SK-N-SH (cell line): ENCODE data around the gene FHOD3. TPM values are rescaled to one million over a fixed set of nuclear protein-coding genes. Genes with fewer than 3 reads are reported as not detected.
A peak's percentile ranks its signal among the peaks of the same experiment; 100 is the strongest.

ENCODE experiments used
- CTCF ChIA-PET: fragments of 300-600, 350-600 bp; formaldehyde crosslinking; extraction: SDS; loops from one replicate; lab custom pipeline; 2021; lab: Yijun Ruan, JAX
- POLR2A ChIA-PET: fragments of 350-600 bp; sonication (Branson Sonifier 250); formaldehyde crosslinking; extraction: SDS; loops from one replicate; lab custom pipeline; 2020; ENCODE audit warnings: antibody characterized with exemption, inconsistent platforms; lab: Yijun Ruan, JAX
- DNase-seq: peaks from one replicate; pipeline ENCODE4 v3.0.0; 2012
- H2AFZ ChIP-seq: fragments of 200-600 bp; sonication (generic); 2 replicates; pipeline ENCODE4 v1.8.1; 2016; ENCODE audit warnings: antibody characterized with exemption, mild to moderate bottlenecking, low read depth
- H3F3A ChIP-seq: fragments of 200-600 bp; sonication (generic); replicated peaks from 2 replicates; pipeline ENCODE3; 2016; ENCODE audit warnings: antibody characterized with exemption, mild to moderate bottlenecking; ENCODE audit not compliant: insufficient read depth
- H3K27ac ChIP-seq, 2 experiments: fragments of 200-500 bp in 1 of 2; fragments of 200-600 bp in 1 of 2; sonication (Bioruptor generic) in 1 of 2; sonication (generic), shearing (Covaris generic) in 1 of 2; 2 replicates each; pipeline versions ENCODE4 v1.5.1 to v1.6.1; 2014 to 2016; ENCODE audit warnings: low read depth in 2 of 2, inconsistent platforms in 1 of 2, low read length in 1 of 2, mild to moderate bottlenecking in 1 of 2, mixed read lengths in 1 of 2
- H3K27me3 ChIP-seq: fragments of 200-600 bp; sonication (generic), shearing (Covaris generic); 2 replicates; pipeline ENCODE4 v1.6.1; 2016; ENCODE audit warnings: mixed run types; ENCODE audit not compliant: insufficient read depth
- H3K36me3 ChIP-seq, 2 experiments: fragments of 200-500 bp in 1 of 2; fragments of 200-600 bp in 1 of 2; sonication (Bioruptor generic) in 1 of 2; sonication (generic) in 1 of 2; replicated peaks in 1 of 2; 2 replicates each; pipeline versions ENCODE3 to v1.5.1; 2014 to 2016; ENCODE audit warnings: low read length in 1 of 2, mild to moderate bottlenecking in 1 of 2; ENCODE audit not compliant: insufficient read depth in 2 of 2, control insufficient read depth in 1 of 2
- H3K4me1 ChIP-seq, 2 experiments: fragments of 200-500 bp in 1 of 2; fragments of 200-600 bp in 1 of 2; sonication (Bioruptor generic) in 1 of 2; sonication (generic), shearing (Covaris generic) in 1 of 2; 2 replicates each; pipeline versions ENCODE4 v1.5.1 to v1.6.1; 2014 to 2016; ENCODE audit warnings: low read depth in 1 of 2, low read length in 1 of 2, mixed run types in 1 of 2; ENCODE audit not compliant: insufficient read depth in 2 of 2, control insufficient read depth in 1 of 2
- H3K4me2 ChIP-seq: fragments of 200-600 bp; sonication (generic), shearing (Covaris generic); 2 replicates; pipeline ENCODE4 v1.6.1; 2017; ENCODE audit warnings: mixed run types
- H3K4me3 ChIP-seq, 2 experiments: fragments of 200-500 bp in 1 of 2; fragments of 200-600 bp in 1 of 2; sonication (Bioruptor generic) in 1 of 2; sonication (generic), shearing (Covaris generic) in 1 of 2; 2 replicates each; pipeline versions ENCODE4 v1.5.1 to v1.8.1; 2014 to 2016; ENCODE audit warnings: low read depth in 2 of 2, inconsistent platforms in 1 of 2, low read length in 1 of 2, mild to moderate bottlenecking in 1 of 2, mixed read lengths in 1 of 2, moderate library complexity in 1 of 2
- H3K79me2 ChIP-seq: fragments of 200-600 bp; sonication (generic); 2 replicates; pipeline ENCODE4 v1.8.1; 2017; ENCODE audit warnings: mild to moderate bottlenecking; ENCODE audit not compliant: insufficient read depth
- H3K9ac ChIP-seq: fragments of 200-600 bp; sonication (generic); 2 replicates; pipeline ENCODE4 v1.6.1; 2017; ENCODE audit warnings: mixed run types
- H3K9me2 ChIP-seq: fragments of 200-600 bp; sonication (generic); 2 replicates; pipeline ENCODE4 v1.6.1; 2017; ENCODE audit warnings: mixed run types
- H3K9me3 ChIP-seq: fragments of 200-600 bp; sonication (generic); 2 replicates; pipeline ENCODE4 v1.6.1; 2017; ENCODE audit warnings: mixed run types, mild to moderate bottlenecking, moderate library complexity
- H4K20me1 ChIP-seq: fragments of 200-600 bp; sonication (generic); 2 replicates; pipeline ENCODE4 v1.6.1; 2017; ENCODE audit warnings: mild to moderate bottlenecking, mixed run types; ENCODE audit not compliant: insufficient read depth
- CHD2 ChIP-seq: fragments of 150-350 bp; IDR thresholded peaks from 2 replicates; pipeline ENCODE4 v1.6.1; 2018; ENCODE audit warnings: low read length; ENCODE audit not compliant: partially characterized antibody
- FOSL2 ChIP-seq: IDR thresholded peaks from 2 replicates; pipeline ENCODE4 v1.4.0; 2012; ENCODE audit warnings: low read depth, mild to moderate bottlenecking, moderate library complexity, borderline replicate concordance
- FOXJ3 ChIP-seq: sonication (generic); formaldehyde crosslinking; IDR thresholded peaks from 2 replicates; pipeline ENCODE4 v1.5.1; 2020; ENCODE audit warnings: mild to moderate bottlenecking, missing genetic modification reagents
- GABPA ChIP-seq: IDR thresholded peaks from 2 replicates; pipeline ENCODE4 v1.4.0; 2012; ENCODE audit warnings: low read depth, mild to moderate bottlenecking
- GATA2 ChIP-seq: sonication (generic); formaldehyde crosslinking; IDR thresholded peaks from 2 replicates; pipeline ENCODE4 v1.5.0; 2020; ENCODE audit warnings: mild to moderate bottlenecking, missing genetic modification reagents
- JUND ChIP-seq: IDR thresholded peaks from 2 replicates; pipeline ENCODE4 v1.4.0; 2012
- MEF2A ChIP-seq: IDR thresholded peaks from 2 replicates; pipeline ENCODE4 v1.4.0; 2012; ENCODE audit warnings: low read depth, borderline replicate concordance
- MXI1 ChIP-seq: IDR thresholded peaks from 2 replicates; pipeline ENCODE4 v1.6.1; 2012; ENCODE audit warnings: mild to moderate bottlenecking, low read depth, low read length, improper control_type of control experiment
- POLR2AphosphoS5 ChIP-seq: IDR thresholded peaks from 2 replicates; pipeline ENCODE4 v1.6.1; 2012; ENCODE audit warnings: low read depth, low read length
- RAD21 ChIP-seq: IDR thresholded peaks from 2 replicates; pipeline ENCODE4 v1.6.1; 2012; ENCODE audit warnings: mild to moderate bottlenecking, low read length
- RCOR1 ChIP-seq: fragments of 150-350 bp; IDR thresholded peaks from 2 replicates; pipeline ENCODE4 v1.6.1; 2017; ENCODE audit warnings: antibody characterized with exemption, low read length
- RFX5 ChIP-seq: IDR thresholded peaks from 2 replicates; pipeline ENCODE4 v1.6.1; 2012; ENCODE audit warnings: mild to moderate bottlenecking, improper control_type of control experiment, low read length
- SIN3A ChIP-seq: IDR thresholded peaks from 2 replicates; pipeline ENCODE4 v1.6.1; 2012; ENCODE audit warnings: low read depth, mild to moderate bottlenecking, low read length, moderate library complexity, borderline replicate concordance
- SMC3 ChIP-seq: IDR thresholded peaks from 2 replicates; pipeline ENCODE4 v1.6.1; 2012; ENCODE audit warnings: low read depth, low read length, improper control_type of control experiment
- TCF12 ChIP-seq: IDR thresholded peaks from 2 replicates; pipeline ENCODE4 v1.4.0; 2012
- YY1 ChIP-seq: IDR thresholded peaks from 2 replicates; pipeline ENCODE4 v1.4.0; 2012; ENCODE audit warnings: low read depth, mild to moderate bottlenecking
- WGBS: methylation state at CpG from one replicate; pipeline ENCODE4 v1.1.6; 2017; ENCODE audit warnings: low lambda C conversion rate; 5-methylcytosine and 5-hydroxymethylcytosine counted together
- polyA plus RNA-seq, 3 experiments: library from polyadenylated mRNA; depleted of rRNA; stranded (reverse); fragments of >200 nt; gene quantifications; 2 replicates each; pipeline ENCODE4 v1.2.3, GENCODE V29; 2012
- TF ChIP-seq, protein P1 (sequence below): fragments of 150-350 bp; IDR thresholded peaks from 2 replicates; pipeline ENCODE4 v1.6.1; 2017; ENCODE audit warnings: antibody characterized with exemption, low read length, low read depth, borderline replicate concordance
- TF ChIP-seq, protein P2 (sequence below): fragments of 200-600 bp; sonication (generic); IDR thresholded peaks from 2 replicates; pipeline ENCODE4 v1.6.1; 2017; ENCODE audit warnings: antibody characterized with exemption, mild to moderate bottlenecking, moderate library complexity
- TF ChIP-seq, protein P3 (sequence below): IDR thresholded peaks from 2 replicates; pipeline ENCODE4 v1.4.0; 2012; ENCODE audit warnings: low read depth, borderline replicate concordance
- TF ChIP-seq, protein P4 (sequence below): IDR thresholded peaks from 2 replicates; pipeline ENCODE4 v1.6.1; 2012; ENCODE audit warnings: mild to moderate bottlenecking, low read depth, low read length, moderate library complexity
- TF ChIP-seq, protein P5 (sequence below): IDR thresholded peaks from 2 replicates; pipeline ENCODE4; 2012
- TF ChIP-seq, protein P6 (sequence below): IDR thresholded peaks from 2 replicates; pipeline ENCODE4 v1.4.0; 2012; ENCODE audit warnings: low read depth, borderline replicate concordance

The FHOD3 gene
- polyA plus RNA-seq, 1 of the 3 experiments (the other 2 are of a cell fraction) = 10.9 TPM

DNA sequence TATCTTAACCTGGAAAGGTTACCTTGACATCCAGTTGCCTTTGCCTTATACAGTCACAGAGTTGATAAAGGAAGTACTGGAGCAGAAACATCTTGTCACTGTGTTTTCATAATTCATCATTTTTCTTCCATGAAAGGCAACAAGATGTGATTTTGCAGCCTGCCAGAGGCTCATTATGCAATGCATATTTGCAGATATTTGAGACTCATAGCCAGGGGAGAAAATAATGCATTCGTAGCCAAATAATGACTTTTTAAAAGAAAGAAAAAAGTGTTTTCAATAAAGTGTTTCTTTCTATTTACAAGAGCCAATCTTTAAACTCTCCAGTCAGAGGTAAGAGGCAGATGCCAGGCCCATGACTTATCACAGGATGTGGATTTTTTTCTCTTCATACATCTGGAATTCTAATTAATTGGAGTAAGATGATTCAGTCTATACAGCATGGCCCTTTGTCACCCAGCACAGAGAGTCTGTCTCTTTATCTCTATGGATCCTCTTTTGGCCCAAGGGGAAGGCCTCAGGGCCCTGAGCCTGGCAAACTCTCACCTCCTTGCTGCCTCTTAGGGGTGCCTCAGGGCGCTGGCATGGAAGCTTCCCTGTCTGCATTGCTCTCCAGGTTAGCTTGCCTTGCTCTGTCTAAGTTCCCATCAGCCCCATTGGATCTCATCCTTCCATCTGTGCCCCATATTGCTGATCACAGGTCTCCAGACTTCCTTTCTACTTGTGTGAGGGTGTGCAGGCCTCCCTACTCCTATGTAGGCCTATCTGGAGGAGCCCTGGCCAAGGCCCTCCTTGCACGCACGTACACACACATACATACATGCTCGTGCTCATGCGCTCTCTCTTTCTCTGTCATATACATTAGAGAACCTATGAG is 283.6 kb downstream of the FHOD3 start:
- no peak overlapping the region for H3K4me3 ChIP-seq
- TF ChIP-seq MXI1 (no peak), FOSL2 (peak; percentile 56), SIN3A (no peak), JUND (peak; percentile 48; the same call in 1 of the 2 replicates), GATA2 (no peak), GABPA (no peak), RFX5 (no peak), TCF12 (peak; percentile 76), MEF2A (no peak), POLR2AphosphoS5 (0 out of 2 replicates have a peak, but pooled peaks have one; percentile 28), FOXJ3 (CRISPR knock-in tag) (no peak), RAD21 (no peak), RCOR1 (peak; percentile 14; the same call in 1 of the 2 replicates), SMC3 (no peak), YY1 (no peak), CHD2 (no peak)
- TF ChIP-seq, protein P1, sequence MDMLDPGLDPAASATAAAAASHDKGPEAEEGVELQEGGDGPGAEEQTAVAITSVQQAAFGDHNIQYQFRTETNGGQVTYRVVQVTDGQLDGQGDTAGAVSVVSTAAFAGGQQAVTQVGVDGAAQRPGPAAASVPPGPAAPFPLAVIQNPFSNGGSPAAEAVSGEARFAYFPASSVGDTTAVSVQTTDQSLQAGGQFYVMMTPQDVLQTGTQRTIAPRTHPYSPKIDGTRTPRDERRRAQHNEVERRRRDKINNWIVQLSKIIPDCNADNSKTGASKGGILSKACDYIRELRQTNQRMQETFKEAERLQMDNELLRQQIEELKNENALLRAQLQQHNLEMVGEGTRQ = no peak
- TF ChIP-seq, protein P2, sequence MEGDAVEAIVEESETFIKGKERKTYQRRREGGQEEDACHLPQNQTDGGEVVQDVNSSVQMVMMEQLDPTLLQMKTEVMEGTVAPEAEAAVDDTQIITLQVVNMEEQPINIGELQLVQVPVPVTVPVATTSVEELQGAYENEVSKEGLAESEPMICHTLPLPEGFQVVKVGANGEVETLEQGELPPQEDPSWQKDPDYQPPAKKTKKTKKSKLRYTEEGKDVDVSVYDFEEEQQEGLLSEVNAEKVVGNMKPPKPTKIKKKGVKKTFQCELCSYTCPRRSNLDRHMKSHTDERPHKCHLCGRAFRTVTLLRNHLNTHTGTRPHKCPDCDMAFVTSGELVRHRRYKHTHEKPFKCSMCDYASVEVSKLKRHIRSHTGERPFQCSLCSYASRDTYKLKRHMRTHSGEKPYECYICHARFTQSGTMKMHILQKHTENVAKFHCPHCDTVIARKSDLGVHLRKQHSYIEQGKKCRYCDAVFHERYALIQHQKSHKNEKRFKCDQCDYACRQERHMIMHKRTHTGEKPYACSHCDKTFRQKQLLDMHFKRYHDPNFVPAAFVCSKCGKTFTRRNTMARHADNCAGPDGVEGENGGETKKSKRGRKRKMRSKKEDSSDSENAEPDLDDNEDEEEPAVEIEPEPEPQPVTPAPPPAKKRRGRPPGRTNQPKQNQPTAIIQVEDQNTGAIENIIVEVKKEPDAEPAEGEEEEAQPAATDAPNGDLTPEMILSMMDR = no peak
- TF ChIP-seq, protein P3, sequence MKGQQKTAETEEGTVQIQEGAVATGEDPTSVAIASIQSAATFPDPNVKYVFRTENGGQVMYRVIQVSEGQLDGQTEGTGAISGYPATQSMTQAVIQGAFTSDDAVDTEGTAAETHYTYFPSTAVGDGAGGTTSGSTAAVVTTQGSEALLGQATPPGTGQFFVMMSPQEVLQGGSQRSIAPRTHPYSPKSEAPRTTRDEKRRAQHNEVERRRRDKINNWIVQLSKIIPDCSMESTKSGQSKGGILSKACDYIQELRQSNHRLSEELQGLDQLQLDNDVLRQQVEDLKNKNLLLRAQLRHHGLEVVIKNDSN = no peak
- TF ChIP-seq, protein P4, sequence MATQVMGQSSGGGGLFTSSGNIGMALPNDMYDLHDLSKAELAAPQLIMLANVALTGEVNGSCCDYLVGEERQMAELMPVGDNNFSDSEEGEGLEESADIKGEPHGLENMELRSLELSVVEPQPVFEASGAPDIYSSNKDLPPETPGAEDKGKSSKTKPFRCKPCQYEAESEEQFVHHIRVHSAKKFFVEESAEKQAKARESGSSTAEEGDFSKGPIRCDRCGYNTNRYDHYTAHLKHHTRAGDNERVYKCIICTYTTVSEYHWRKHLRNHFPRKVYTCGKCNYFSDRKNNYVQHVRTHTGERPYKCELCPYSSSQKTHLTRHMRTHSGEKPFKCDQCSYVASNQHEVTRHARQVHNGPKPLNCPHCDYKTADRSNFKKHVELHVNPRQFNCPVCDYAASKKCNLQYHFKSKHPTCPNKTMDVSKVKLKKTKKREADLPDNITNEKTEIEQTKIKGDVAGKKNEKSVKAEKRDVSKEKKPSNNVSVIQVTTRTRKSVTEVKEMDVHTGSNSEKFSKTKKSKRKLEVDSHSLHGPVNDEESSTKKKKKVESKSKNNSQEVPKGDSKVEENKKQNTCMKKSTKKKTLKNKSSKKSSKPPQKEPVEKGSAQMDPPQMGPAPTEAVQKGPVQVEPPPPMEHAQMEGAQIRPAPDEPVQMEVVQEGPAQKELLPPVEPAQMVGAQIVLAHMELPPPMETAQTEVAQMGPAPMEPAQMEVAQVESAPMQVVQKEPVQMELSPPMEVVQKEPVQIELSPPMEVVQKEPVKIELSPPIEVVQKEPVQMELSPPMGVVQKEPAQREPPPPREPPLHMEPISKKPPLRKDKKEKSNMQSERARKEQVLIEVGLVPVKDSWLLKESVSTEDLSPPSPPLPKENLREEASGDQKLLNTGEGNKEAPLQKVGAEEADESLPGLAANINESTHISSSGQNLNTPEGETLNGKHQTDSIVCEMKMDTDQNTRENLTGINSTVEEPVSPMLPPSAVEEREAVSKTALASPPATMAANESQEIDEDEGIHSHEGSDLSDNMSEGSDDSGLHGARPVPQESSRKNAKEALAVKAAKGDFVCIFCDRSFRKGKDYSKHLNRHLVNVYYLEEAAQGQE = no peak
- TF ChIP-seq, protein P5, sequence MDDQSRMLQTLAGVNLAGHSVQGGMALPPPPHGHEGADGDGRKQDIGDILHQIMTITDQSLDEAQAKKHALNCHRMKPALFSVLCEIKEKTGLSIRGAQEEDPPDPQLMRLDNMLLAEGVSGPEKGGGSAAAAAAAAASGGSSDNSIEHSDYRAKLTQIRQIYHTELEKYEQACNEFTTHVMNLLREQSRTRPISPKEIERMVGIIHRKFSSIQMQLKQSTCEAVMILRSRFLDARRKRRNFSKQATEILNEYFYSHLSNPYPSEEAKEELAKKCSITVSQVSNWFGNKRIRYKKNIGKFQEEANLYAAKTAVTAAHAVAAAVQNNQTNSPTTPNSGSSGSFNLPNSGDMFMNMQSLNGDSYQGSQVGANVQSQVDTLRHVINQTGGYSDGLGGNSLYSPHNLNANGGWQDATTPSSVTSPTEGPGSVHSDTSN = peak; percentile 40; the same call in 1 of the 2 replicates
- TF ChIP-seq, protein P6, sequence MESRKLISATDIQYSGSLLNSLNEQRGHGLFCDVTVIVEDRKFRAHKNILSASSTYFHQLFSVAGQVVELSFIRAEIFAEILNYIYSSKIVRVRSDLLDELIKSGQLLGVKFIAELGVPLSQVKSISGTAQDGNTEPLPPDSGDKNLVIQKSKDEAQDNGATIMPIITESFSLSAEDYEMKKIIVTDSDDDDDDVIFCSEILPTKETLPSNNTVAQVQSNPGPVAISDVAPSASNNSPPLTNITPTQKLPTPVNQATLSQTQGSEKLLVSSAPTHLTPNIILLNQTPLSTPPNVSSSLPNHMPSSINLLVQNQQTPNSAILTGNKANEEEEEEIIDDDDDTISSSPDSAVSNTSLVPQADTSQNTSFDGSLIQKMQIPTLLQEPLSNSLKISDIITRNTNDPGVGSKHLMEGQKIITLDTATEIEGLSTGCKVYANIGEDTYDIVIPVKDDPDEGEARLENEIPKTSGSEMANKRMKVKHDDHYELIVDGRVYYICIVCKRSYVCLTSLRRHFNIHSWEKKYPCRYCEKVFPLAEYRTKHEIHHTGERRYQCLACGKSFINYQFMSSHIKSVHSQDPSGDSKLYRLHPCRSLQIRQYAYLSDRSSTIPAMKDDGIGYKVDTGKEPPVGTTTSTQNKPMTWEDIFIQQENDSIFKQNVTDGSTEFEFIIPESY = no peak

More for the DNA sequence above, 283.6 kb downstream of the FHOD3 start:
- Histone ChIP-seq H3F3A (peaks cover 16% of the 10 kb centered on the region), H3K4me1 (peaks cover 13 to 24% of the 10 kb centered on the region in 2 experiments), H3K9ac (no peak overlapping the region; the same call in 1 of the 2 replicates), H3K9me3 (no peaks in the 10 kb centered on the region), H3K9me2 (no peaks in the 10 kb centered on the region), H3K36me3 (no peaks in the 10 kb centered on the region), H3K4me2 (peak overlapping the region; percentile 23; the same call in 1 of the 2 replicates), H3K27ac (peak overlapping the region; percentile 69 to 81), H3K79me2 (no peaks in the 10 kb centered on the region), H3K27me3 (no peaks in the 10 kb centered on the region), H4K20me1 (no peaks in the 10 kb centered on the region), H2AFZ (peak overlapping the region; percentile 24)
- 81% methylated on average over 6 of the region's 6 CpGs for WGBS
- CTCF ChIA-PET = no interaction called here
- POLR2A ChIA-PET = no interaction called here
- DNase-seq = peak; percentile 45
